Renal cortical epithelial cell (primary cell): ENCODE data around the gene EML1. TPM values are rescaled to one million over a fixed set of nuclear protein-coding genes. Genes with fewer than 3 reads are reported as not detected.
A peak's percentile ranks its signal among the peaks of the same experiment; 100 is the strongest.

Experiments used
- DNase-seq: peaks from one replicate; pipeline ENCODE4 v3.0.0-alpha.2; 2011; ENCODE audit warnings: low read depth
- total RNA-seq: library from RNA; depleted of rRNA; stranded (reverse); fragments of >200 nt; gene quantifications from 2 replicates; pipeline ENCODE4 v1.2.3, GENCODE V29; 2014

The EML1 gene, protein sequence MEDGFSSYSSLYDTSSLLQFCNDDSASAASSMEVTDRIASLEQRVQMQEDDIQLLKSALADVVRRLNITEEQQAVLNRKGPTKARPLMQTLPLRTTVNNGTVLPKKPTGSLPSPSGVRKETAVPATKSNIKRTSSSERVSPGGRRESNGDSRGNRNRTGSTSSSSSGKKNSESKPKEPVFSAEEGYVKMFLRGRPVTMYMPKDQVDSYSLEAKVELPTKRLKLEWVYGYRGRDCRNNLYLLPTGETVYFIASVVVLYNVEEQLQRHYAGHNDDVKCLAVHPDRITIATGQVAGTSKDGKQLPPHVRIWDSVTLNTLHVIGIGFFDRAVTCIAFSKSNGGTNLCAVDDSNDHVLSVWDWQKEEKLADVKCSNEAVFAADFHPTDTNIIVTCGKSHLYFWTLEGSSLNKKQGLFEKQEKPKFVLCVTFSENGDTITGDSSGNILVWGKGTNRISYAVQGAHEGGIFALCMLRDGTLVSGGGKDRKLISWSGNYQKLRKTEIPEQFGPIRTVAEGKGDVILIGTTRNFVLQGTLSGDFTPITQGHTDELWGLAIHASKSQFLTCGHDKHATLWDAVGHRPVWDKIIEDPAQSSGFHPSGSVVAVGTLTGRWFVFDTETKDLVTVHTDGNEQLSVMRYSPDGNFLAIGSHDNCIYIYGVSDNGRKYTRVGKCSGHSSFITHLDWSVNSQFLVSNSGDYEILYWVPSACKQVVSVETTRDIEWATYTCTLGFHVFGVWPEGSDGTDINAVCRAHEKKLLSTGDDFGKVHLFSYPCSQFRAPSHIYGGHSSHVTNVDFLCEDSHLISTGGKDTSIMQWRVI
- 69.3 and 130 TPM in 2 replicates for total RNA-seq

DNA sequence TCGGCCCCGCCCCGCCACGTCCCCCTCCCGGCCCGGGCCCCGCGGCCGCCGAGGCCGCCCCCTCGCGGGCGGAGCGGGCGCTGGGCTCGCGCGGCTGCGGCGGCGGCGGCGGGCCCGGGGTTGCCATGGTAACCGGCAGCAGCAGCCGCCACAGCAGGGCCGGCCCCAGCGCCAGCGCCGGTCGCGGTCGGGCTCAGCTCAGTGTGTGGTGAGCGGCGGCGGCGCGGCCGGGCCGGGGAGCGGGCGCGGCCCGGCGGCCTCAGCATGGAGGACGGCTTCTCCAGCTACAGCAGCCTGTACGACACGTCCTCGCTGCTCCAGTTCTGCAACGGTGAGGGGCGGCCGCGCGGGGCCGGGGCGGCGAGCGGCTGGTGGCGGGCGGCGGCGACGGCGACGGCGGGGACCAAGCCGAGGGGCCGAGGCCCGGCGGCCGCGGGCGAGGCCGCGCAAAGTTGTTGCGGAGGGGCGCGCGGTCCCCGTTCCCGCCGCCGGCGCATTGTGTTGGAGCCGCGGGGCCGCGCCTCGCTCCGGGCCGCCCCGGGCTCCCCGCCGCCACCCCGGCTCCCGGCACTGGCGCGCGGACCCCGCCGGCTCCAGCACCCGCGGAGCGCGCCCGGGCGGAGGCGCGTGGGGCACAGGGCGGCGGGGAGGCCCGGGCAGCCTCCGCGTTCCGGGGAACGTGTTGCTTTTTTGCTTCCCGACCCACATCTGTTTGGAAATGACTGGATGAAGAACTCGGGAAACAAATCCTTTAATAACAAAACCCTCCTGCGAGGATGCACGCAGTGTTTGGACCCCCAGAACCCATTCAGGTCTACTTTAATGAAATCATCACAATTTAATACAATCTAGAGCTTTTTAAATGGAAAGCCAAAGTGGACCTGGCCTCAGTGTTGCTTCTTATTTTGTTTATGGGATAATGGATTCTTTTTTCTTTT is at the start of gene EML1:
Gene EML1 (plus strand): TSS at position 201 of the 938 bp plus-strand sequence. CDS start 64 bp downstream, at position 265.
- DNase-seq: peak; percentile 35

- peak; percentile 94 for DNase-seq
These were observed 48.9 kb upstream of the EML1 start for GRCh38 chr14:99744199-99744872.

- no peak for DNase-seq
These were observed 48.4 kb upstream of the EML1 start for GRCh38 chr14:99744873-99745224.

- no peak for DNase-seq
These were observed 47.8 kb upstream of the EML1 start for GRCh38 chr14:99745307-99745951.

DNA sequence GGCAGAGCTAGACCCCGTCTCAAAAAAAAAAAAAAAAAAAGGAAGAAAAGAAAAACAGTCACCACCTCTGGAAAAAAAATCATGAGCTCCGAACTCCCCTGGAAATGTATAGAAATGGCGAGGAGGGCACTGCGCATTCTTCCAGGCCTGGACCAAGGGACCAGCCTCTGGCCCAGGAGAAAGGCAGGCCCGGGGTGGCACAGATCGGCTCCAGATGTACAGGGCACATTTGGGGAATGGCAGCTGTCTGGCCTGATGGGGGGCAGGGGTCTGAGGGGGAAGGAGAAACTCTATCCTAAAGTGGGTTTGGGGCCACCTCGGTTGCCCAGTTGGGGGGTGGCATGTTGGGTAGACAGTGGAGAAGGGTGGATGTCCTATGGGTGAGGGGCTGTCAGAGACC is 46.0 kb upstream of the EML1 start:
- DNase-seq: no peak

DNA sequence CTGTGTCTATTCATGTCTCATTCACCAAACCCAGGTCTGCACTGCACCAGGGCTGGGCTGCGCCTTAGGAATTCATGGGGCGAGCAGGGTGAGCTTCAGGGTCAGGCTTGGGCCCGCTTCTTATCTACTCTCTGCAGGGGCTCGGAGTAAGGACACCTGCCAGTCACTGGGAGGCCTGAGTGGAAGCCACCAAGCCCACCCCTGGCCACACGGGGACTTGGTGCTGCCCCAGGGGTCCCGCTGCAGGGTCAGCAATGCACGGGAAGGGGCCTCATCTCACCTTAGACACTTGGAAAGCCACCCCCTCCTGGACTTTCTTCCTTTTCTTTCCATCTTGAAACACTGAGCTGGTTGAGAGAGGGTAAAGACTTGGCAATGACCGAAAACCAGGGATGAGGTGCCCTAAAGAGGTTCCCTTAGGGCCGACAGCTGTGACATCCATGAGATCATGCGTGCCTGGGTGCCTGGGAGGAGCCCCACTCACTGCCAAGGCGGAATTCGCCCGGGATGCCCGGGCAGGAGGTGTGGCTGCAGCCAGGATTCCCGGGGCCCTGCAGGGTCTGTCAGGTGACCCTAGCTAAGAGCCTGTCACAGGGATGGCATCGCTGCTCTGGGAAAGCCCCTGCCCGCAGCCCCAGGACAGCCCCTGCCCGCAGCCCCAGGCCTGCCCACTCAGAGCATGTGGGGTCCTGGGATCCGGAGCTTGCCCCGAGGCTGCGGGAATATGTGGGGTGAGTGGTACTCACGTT is 45.5 kb upstream of the EML1 start:
- DNase-seq: no peak

DNA sequence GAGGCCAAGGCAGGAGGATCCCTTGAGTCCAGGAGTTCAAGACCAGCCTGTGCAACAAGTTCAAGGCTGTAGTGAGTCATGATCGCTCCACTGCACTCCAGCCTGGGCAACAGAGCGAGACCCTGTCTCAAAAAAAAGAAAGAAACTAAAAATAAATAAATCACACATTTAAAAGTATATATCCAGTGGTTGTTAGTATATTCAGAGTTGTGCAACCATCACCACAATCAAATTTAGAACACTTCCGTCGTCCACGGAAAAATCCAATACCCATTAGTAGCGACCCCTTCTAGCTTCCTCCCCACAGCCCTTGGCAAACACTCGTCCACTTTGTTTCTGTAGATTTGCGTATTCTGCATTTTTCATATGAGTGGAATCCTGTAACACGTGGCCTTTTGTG is 44.7 kb upstream of the EML1 start:
- DNase-seq: no peak

DNA sequence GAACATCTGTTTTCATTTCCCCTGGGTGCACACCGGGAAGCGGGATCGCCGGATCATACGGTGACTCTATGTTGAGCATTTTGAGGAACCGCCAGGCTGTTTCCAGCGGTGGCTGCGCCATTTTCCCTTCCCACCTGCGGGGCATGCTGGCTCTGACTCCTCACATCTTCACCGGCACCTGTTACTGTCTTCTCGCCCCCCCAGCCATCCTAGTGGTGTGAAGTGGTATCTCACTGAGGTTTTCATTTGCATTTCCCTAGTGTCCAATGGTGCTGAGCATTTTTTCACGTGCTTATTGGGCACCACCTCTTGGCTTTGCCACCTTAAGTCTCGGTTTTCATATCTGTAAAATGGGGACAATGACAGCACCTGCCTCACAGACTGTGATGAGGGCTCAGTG is 44.1 kb upstream of the EML1 start:
- DNase-seq: no peak

- no peak for DNase-seq
These were observed 43.2 kb upstream of the EML1 start for GRCh38 chr14:99749763-99750715.

DNA sequence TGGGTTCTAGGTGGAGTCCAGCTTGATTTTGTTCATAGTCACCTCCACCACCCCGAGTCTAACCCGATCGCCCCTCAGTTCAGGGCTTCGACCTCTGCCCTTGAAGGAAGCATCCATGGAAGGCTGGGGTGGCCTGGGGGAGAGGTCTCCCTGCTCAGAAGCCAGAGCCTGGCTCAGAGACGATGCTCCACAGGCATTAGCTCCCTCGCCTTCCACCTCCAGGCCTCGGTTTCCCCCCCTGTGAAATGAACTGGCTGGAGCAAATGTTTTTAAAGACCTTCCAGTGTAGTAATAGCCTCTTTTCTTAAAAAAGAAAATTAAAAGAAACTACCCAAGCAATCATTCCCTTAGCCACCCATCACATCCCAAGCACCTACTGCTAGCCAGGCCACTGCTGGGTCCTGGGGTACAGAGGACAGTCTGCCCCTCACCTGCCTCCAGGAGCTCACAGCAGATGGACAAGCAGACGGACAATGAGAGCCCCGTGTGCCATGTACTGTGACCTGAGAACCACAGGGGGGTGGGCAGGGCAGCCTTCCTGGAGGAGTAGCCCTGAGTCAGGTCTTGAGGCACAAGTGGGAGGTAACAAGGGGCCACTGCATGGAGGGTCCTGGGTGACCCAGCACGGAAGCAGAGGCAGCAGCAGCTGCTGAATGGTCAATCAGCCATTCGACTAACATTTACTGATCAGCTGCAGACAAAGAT is 42.3 kb upstream of the EML1 start:
- no peak for DNase-seq

DNA sequence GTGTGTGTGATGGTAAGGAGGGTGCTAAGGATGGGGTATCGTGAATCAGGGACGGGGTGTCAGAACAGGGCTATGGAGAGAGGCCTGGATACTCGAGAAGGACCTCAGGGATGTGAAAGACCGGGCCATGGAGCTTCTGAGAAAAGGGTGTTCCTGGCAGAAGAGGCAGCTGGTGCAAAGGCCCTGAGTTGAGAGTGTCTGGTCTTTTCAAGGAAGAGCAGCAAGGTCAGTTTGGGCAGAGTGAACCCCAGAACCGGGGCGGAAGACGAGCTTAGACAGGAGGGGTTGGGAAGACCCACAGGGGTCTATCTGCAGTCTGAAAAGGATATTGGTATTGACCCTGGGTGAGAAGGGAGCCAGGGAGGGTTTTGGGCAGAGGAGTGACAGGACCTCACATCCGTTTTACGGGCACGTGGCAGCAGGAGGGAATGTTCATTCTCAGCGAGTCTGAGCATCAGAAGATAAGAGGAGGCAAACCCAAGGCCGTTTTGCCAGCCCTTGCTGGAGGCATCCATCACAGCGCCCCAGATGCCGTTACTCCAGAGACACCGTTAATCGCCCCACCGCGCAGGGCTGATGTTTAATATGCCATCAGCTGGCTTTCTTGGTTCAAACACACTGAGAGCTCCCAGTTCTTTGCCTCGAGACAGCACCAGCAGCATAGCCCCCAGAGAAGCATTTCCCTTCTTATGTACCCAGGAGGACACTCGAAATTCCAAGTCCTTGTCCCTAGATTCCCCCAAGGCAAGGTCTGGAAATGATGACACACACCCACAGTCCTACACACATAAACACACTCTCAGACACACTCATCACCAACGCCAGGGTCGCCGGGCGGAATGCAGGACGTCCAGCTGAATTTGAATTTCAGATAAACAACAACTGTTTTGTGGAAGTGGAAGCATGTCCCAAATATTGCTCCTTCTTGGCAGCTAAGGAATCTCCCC is 41.4 kb upstream of the EML1 start:
- DNase-seq: peak; percentile 60

DNA sequence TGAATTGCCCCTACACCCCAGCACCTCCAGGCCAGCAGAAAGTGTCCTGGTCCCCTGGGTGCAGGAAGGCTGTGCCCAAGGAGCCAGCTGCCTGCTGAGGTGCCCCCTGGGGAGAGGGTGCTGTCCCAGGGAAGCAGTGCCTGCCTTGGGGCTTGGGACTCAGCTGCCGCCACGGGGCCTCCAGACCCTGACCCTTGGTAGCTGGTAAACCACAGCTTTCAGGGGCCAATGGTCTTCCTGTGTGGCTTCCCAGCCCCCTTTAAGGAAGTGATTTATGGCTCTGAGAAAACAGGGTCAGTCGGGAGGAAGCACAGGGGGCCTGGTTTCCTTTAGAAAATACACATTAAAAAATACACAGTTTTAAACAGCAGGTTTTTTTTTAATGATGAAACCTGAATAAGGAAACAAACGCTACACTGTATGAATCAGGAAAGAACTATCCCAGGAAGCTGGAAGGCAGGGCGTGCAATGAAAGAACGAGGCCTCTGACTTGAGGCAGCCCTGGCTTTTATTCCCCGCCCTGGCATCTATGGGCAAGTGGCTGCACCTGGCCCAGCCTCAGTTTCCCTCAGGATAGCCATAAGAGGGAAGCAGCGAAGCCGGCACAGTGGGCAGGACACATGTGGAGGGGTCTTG is 40.6 kb upstream of the EML1 start:
- DNase-seq: peak; percentile 87

GRCh38 chr14:99753225-99754140 is 39.7 kb upstream of the EML1 start:
- DNase-seq: no peak

- DNase-seq: peak; percentile 67
These were observed 38.8 kb upstream of the EML1 start for GRCh38 chr14:99754141-99755067.

- no peak for DNase-seq
These were observed 38.2 kb upstream of the EML1 start for GRCh38 chr14:99755068-99755405.
